ENCODE results near the gene MAB21L4. TPM values are rescaled to one million over a fixed set of nuclear protein-coding genes. Genes with fewer than 3 reads are reported as not detected.

MAB21L4 gene
- total RNA-seq, 2 experiments from 2014 or later = not detected

DNA sequence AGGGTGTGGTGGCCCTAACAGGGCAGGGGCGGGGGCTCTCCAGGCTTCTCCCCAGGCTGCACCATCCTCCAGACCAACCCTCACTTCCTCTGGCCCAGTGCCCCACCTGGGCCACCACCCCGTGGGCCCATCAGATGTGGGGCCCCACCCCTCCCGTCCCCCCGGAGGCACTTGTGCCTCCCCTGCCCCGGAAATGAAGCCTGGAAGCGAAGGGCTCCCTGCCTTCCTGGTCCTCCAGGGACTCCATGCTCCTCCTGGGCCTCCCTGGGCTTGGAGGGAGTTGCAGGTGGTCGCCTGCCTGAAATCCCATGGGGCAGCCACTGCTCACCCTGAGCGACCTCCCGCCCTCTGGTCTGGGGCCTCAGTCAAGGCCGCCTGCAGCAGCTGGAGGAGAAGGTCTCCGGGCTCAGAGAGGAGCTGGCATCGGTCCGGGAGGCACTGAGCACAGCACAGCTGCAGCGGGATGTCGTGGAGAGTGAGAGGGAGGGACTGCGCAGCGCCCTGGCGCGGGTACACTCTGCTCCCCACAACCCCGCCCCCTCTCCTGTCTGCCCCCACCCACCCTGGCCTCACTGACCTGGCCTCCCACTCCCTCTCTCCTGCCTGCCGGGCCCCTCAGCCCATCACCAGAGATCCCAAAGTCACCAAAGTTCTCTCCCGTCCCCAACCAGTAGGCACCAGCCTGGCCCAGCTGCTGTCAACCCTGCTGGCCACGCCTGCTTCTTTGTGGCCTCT, 38.2 kb upstream of the MAB21L4 start:
- no peak overlapping the region for H3K4me3 Mint-ChIP-seq
- ChIA-PET POLR2A (interaction anchor here (1.0 kb wide), 1 partner anchor 161 kb away, joined by 3 read pairs; no protein-coding TSS in a partner anchor), CTCF (interaction anchor here (1.2 kb wide), 1 partner anchor 20 kb away, joined by 3 read pairs; no protein-coding TSS in a partner anchor)
- no peaks in the 10 kb centered on the region for H3K36me3 Mint-ChIP-seq (ENCODE audit: low read depth)
- intact Hi-C loops (cut with micrococcal nuclease) = no loop called here
- H3K4me1 Mint-ChIP-seq (ENCODE audit: low read depth) = no peaks in the 10 kb centered on the region
- DNase-seq = no peak
- peaks cover 4% of the 10 kb centered on the region for H3K9me3 Mint-ChIP-seq
- TF ChIP-seq, protein P1, sequence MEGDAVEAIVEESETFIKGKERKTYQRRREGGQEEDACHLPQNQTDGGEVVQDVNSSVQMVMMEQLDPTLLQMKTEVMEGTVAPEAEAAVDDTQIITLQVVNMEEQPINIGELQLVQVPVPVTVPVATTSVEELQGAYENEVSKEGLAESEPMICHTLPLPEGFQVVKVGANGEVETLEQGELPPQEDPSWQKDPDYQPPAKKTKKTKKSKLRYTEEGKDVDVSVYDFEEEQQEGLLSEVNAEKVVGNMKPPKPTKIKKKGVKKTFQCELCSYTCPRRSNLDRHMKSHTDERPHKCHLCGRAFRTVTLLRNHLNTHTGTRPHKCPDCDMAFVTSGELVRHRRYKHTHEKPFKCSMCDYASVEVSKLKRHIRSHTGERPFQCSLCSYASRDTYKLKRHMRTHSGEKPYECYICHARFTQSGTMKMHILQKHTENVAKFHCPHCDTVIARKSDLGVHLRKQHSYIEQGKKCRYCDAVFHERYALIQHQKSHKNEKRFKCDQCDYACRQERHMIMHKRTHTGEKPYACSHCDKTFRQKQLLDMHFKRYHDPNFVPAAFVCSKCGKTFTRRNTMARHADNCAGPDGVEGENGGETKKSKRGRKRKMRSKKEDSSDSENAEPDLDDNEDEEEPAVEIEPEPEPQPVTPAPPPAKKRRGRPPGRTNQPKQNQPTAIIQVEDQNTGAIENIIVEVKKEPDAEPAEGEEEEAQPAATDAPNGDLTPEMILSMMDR (IDR thresholded peaks at IDR 0.05) = no peak
- no peaks in the 10 kb centered on the region for H3K27me3 Mint-ChIP-seq
- H3K27ac Mint-ChIP-seq = no peak overlapping the region
- ATAC-seq = no peak

DNA sequence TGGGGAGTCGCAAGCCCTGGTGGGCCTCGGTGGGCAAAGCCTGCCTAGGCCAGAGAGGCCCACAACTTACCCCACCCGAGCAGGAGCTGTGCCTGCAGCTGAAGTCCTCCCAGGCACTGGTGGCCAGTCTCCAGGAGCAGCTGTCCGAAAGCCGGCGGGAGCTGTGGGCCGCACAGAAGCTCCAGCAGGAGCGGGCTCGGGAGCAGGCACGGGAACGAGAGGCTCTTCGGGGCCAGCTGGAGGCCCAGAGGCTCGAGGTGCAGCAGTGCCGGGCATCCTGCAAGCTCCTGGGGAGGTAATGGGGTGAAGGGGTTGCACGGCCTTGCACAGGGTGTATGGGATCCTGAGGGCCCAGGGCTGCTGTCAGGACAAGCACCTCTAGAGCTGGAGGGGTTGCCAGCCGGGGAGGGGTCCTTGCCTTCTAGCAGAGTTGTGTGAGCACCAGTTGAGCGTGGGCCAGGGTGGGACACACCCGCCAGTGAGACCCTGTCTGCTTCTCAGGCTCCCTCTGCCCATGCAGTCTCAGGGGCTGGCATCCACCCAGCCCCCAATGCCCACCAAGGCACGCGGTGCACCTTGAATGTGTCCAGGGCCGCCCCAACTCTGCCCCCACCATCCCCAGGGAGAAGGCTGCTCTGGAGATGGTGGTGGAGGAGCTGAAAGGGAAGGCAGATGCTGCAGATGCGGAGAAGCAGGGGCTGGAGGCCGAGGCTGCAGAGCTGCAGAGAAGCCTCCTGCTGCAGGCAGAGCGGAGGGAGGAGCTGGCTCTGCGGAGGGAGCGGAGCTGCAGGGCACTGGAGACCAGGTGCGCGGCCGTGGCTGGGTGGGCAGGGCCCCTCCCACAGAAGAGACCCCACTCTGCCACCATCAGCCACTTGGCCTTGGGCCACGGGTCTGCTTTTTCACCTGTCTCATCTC, 37.4 kb upstream of the MAB21L4 start:
- no peak for ATAC-seq
- DNase-seq = no peak
- no peak overlapping the region for H3K4me3 Mint-ChIP-seq

DNA sequence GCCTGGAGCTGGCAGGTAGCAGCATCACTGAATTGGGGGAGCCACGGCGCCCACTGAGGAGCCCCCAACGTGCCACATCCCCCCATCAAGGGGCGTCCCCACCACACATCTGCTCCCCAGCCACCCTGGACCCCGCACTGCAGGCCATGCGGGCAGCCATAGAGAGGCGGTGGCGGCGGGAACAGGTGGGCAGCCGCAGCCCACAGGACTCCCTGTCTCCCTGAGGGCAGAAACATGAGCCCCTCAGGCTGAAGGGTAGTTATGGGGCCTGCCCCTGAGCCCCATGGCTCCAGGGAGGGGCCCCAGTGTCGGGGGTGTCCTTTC, 36.7 kb upstream of the MAB21L4 start:
- H3K27ac Mint-ChIP-seq = no peak overlapping the region
- TF ChIP-seq, protein P1 (IDR thresholded peaks at IDR 0.05) = no peak
- DNase-seq (no peak), ATAC-seq (no peak)
- no peaks in the 10 kb centered on the region for H3K9me3 Mint-ChIP-seq
- ChIA-PET CTCF (no interaction called here), POLR2A (no interaction called here)
- H3K4me3 Mint-ChIP-seq = no peak overlapping the region
- no peaks in the 10 kb centered on the region for H3K4me1 Mint-ChIP-seq (ENCODE audit: low read depth)
- intact Hi-C loops (cut with micrococcal nuclease) = no loop called here
- H3K27me3 Mint-ChIP-seq = peaks cover 4% of the 10 kb centered on the region
- H3K36me3 Mint-ChIP-seq (ENCODE audit: low read depth) = no peaks in the 10 kb centered on the region

More for the DNA sequence above, 37.4 kb upstream of the MAB21L4 start:
- H3K27ac Mint-ChIP-seq = no peak overlapping the region
- TF ChIP-seq, protein P1 (IDR thresholded peaks at IDR 0.05) = no peak
- CTCF ChIA-PET = no interaction called here
- peaks cover 1% of the 10 kb centered on the region for H3K9me3 Mint-ChIP-seq
- POLR2A ChIA-PET = interaction anchor here (1.0 kb wide), 1 partner anchor 160 kb away, joined by 3 read pairs; no protein-coding TSS in a partner anchor
- H3K36me3 Mint-ChIP-seq (ENCODE audit: low read depth) = no peaks in the 10 kb centered on the region
- intact Hi-C loops (cut with micrococcal nuclease) = no loop called here
- no peaks in the 10 kb centered on the region for H3K4me1 Mint-ChIP-seq (ENCODE audit: low read depth)
- peaks cover 4% of the 10 kb centered on the region for H3K27me3 Mint-ChIP-seq

DNA sequence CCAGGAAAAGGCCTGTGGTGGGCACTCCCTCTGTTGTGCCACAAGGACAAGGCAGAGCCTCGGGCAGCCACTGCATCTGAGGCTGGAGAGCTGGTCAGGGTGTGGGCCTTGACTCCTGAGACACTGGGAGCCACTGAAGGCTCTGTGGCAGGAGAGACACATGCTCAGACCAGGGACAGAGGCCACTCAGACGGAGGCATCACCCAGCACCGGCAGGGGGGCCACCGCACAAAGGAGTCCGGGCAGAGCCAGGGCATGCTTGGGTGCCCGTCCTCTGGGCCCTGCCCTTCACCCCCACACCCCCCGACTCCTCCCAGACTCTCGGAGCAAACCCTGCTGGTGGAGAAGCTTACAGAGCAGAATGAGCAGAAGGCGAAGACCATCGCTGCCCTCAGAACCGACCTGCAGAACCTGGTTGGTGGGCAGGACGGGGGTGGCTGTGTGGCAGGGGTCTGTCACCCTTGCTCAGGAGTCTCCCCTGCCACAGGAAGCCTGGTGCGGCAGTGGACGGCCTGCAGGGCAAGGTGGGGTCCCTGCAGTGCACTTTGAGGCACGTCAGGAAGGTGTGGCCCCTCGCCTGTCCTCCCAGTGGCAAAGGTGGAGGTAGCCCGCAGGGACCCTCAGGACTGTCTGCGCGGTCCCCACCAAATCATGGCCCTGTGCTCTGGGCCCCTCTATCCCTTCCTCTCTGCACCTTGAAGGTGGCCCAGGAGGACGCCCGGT, 36.2 kb upstream of the MAB21L4 start:
- DNase-seq = no peak

More for the DNA sequence above, 36.2 kb upstream of the MAB21L4 start:
- no peak for ATAC-seq
- intact Hi-C loops (cut with micrococcal nuclease) = no loop called here
- Mint-ChIP-seq H3K4me3 (no peak overlapping the region), H3K27me3 (peaks cover 4% of the 10 kb centered on the region), H3K4me1 (ENCODE audit: low read depth) (no peaks in the 10 kb centered on the region), H3K9me3 (no peaks in the 10 kb centered on the region), H3K36me3 (ENCODE audit: low read depth) (no peaks in the 10 kb centered on the region), H3K27ac (no peak overlapping the region)
- TF ChIP-seq, protein P1 (IDR thresholded peaks at IDR 0.05) = no peak
- CTCF ChIA-PET = no interaction called here
- POLR2A ChIA-PET = no interaction called here
